ENCODE measurements around the gene RPP30. TPM values are rescaled to one million over a fixed set of nuclear protein-coding genes. Genes with fewer than 3 reads are reported as not detected.

The RPP30 gene
- total RNA-seq, 1 experiment from 2014 or later, result 32.4 TPM

- Histone ChIP-seq H4K20me1 (ENCODE audit: insufficient read depth) (no peaks in the 10 kb centered on the region), H2AFZ (no peak overlapping the region; the same call in 1 of the 2 replicates), H3K36me3 (ENCODE audit: low read depth) (no peaks in the 10 kb centered on the region), H3K27me3 (ENCODE audit: insufficient read depth, low read depth) (no peaks in the 10 kb centered on the region), H3K79me2 (ENCODE audit: low read depth) (no peaks in the 10 kb centered on the region), H3K4me1 (replicated peaks; ENCODE audit: insufficient read depth) (peaks cover 16% of the 10 kb centered on the region), H3K4me3 (peak overlapping the region; percentile 58; the same call in 1 of the 2 replicates), H3F3A (ENCODE audit: insufficient read depth, low read depth) (peaks cover 14% of the 10 kb centered on the region; the same call in 1 of the 2 replicates), H3K27ac (no peak overlapping the region), H3K9me3 (ENCODE audit: insufficient read depth, low read depth) (no peaks in the 10 kb centered on the region), H3K4me2 (peak overlapping the region; percentile 55; the same call in 1 of the 2 replicates), H3K9me2 (ENCODE audit: insufficient read depth) (no peaks in the 10 kb centered on the region)
- TF ChIP-seq EZH2 (IDR thresholded peaks at IDR 0.05; ENCODE audit: low read depth) (no peak), CTCF (conservative IDR thresholded peaks at IDR 0.05) (no peak)
- DNase-seq, result no peak
- ChIA-PET CTCF (interaction anchor here (0.6 kb wide), 1 partner anchor 106 kb away, joined by 3 read pairs; no protein-coding TSS in a partner anchor), POLR2A (ENCODE audit: unreplicated experiment) (no interaction called here)
- BruUV-seq (replicated peaks), result no TSS peak
- intact Hi-C loops (cut with micrococcal nuclease; ENCODE audit: unreplicated experiment), result no loop called here
These were observed 14.7 kb upstream of the RPP30 start for GRCh38 chr10:90856964-90857634.

- intact Hi-C loops (cut with micrococcal nuclease; ENCODE audit: unreplicated experiment), result no loop called here
- Histone ChIP-seq H3K27ac (peak within 1 kb of the TSS; percentile 76), H3K4me2 (peak within 1 kb of the TSS; percentile 76), H3K4me1 (replicated peaks; ENCODE audit: insufficient read depth) (peaks cover 16% of the 10 kb centered on the region), H3K27me3 (ENCODE audit: insufficient read depth, low read depth) (no peaks in the 10 kb centered on the region), H3K4me3 (peak within 1 kb of the TSS; percentile 58), H2AFZ (peak within 1 kb of the TSS; percentile 83), H3K9me3 (ENCODE audit: insufficient read depth, low read depth) (no peaks in the 10 kb centered on the region), H3K36me3 (ENCODE audit: low read depth) (no peaks in the 10 kb centered on the region), H3K9me2 (ENCODE audit: insufficient read depth) (no peaks in the 10 kb centered on the region), H4K20me1 (ENCODE audit: insufficient read depth) (no peaks in the 10 kb centered on the region), H3F3A (ENCODE audit: insufficient read depth, low read depth) (peaks cover 14% of the 10 kb centered on the region; the same call in 1 of the 2 replicates), H3K79me2 (ENCODE audit: low read depth) (no peaks in the 10 kb centered on the region)
- TF ChIP-seq EZH2 (IDR thresholded peaks at IDR 0.05; ENCODE audit: low read depth), result no peak
- TF ChIP-seq CTCF (conservative IDR thresholded peaks at IDR 0.05), result no peak; the same call in 1 of the 2 replicates
- POLR2A ChIA-PET (ENCODE audit: unreplicated experiment), result interaction anchor here (0.6 kb wide), 1 partner anchor 103 kb away, joined by 3 read pairs; no protein-coding TSS in a partner anchor
- BruUV-seq (replicated peaks), result no TSS peak
- DNase-seq, result peak in 1 of 2 experiments; percentile 56
- CTCF ChIA-PET, result interaction anchor here (0.5 to 0.6 kb wide), 3 partner anchors 107 to 1064 kb away, joined by 3 to 17 read pairs (median 4); no protein-coding TSS in a partner anchor
These were observed 13.9 kb upstream of the RPP30 start, which contains the start of gene HTR7 for GRCh38 chr10:90857635-90858460. HTR7 (minus strand) TSS chr10:90858039; CDS start chr10:90857671, 368 bp downstream.

GRCh38 chr10:90858461-90858968, 13.3 kb upstream of the RPP30 start:
- POLR2A ChIA-PET (ENCODE audit: unreplicated experiment), result interaction anchor here (0.5 to 0.6 kb wide), 2 partner anchors 264 to 873 kb away, joined by 3 to 8 read pairs; no protein-coding TSS in a partner anchor
- Histone ChIP-seq H3F3A (ENCODE audit: insufficient read depth, low read depth) (peaks cover 14% of the 10 kb centered on the region; the same call in 1 of the 2 replicates), H3K4me1 (replicated peaks; ENCODE audit: insufficient read depth) (peaks cover 16% of the 10 kb centered on the region), H4K20me1 (ENCODE audit: insufficient read depth) (no peaks in the 10 kb centered on the region), H3K9me3 (ENCODE audit: insufficient read depth, low read depth) (no peaks in the 10 kb centered on the region), H3K79me2 (ENCODE audit: low read depth) (no peaks in the 10 kb centered on the region), H3K27me3 (ENCODE audit: insufficient read depth, low read depth) (no peaks in the 10 kb centered on the region), H3K4me2 (peak overlapping the region; percentile 76), H3K36me3 (ENCODE audit: low read depth) (no peaks in the 10 kb centered on the region), H3K9me2 (ENCODE audit: insufficient read depth) (no peaks in the 10 kb centered on the region), H3K27ac (peak overlapping the region; percentile 76), H2AFZ (peak overlapping the region; percentile 83), H3K4me3 (peak overlapping the region; percentile 58)
- DNase-seq, result no peak
- CTCF ChIA-PET, result interaction anchor here (0.5 to 0.6 kb wide), 2 partner anchors 859 to 1064 kb away, joined by 4 to 17 read pairs; no protein-coding TSS in a partner anchor
- no peak for TF ChIP-seq EZH2 (IDR thresholded peaks at IDR 0.05; ENCODE audit: low read depth)
- no peak for TF ChIP-seq CTCF (conservative IDR thresholded peaks at IDR 0.05)
- no TSS peak for BruUV-seq (replicated peaks)
- intact Hi-C loops (cut with micrococcal nuclease; ENCODE audit: unreplicated experiment), result no loop called here

Data from PC-9 (cell line).